WTC11 (cell line): ENCODE results near the gene MICAL3. TPM values are rescaled to one million over a fixed set of nuclear protein-coding genes. Genes with fewer than 3 reads are reported as not detected.

ENCODE experiments used
- ATAC-seq: fragments of 200-7000 bp; cut with Tn5 transposase; 2 replicates; pipeline ENCODE4 v1.10.0; 2021; ENCODE audit warnings: mild to moderate bottlenecking, moderate library complexity
- CTCF ChIA-PET: fragments of 300-600 bp; sonication (Branson Sonifier 250); formaldehyde crosslinking; loops from one replicate; lab custom pipeline; 2021; ENCODE audit warnings: antibody characterized with exemption; lab: Charles Lee
- POLR2A ChIA-PET: fragments of 350-600 bp; sonication (Branson Sonifier 250); formaldehyde crosslinking; loops from one replicate; lab custom pipeline; 2021; ENCODE audit warnings: antibody characterized with exemption; lab: Charles Lee
- DNase-seq: peaks from one replicate; pipeline ENCODE4 v3.0.0; 2021; ENCODE audit warnings: low spot score
- H3K27ac Mint-ChIP-seq: 2 replicates; pipeline ENCODE4 v1.8.0; 2021; ENCODE audit warnings: mixed read lengths
- H3K27me3 Mint-ChIP-seq: 2 replicates; pipeline ENCODE4 v1.8.0; 2021; ENCODE audit warnings: low read depth, mild to moderate bottlenecking, moderate library complexity, mixed read lengths
- H3K36me3 Mint-ChIP-seq: 2 replicates; pipeline ENCODE4 v1.8.0; 2021; ENCODE audit warnings: mixed read lengths
- H3K4me1 Mint-ChIP-seq: 2 replicates; pipeline ENCODE4 v1.8.0; 2022; ENCODE audit warnings: mixed read lengths
- H3K4me3 Mint-ChIP-seq: 2 replicates; pipeline ENCODE4 v1.8.0; 2021; ENCODE audit warnings: mild to moderate bottlenecking, moderate library complexity, mixed read lengths
- H3K9me3 Mint-ChIP-seq: 2 replicates; pipeline ENCODE4 v1.8.0; 2021; ENCODE audit warnings: mixed read lengths
- ATF6 ChIP-seq: sonication (generic); formaldehyde crosslinking; IDR thresholded peaks from 2 replicates; pipeline ENCODE4 v1.8.1; 2023; ENCODE audit warnings: mild to moderate bottlenecking, missing genetic modification reagents
- CBFB ChIP-seq: sonication (generic); formaldehyde crosslinking; IDR thresholded peaks from 2 replicates; pipeline ENCODE4 v1.8.1; 2022; ENCODE audit warnings: mild to moderate bottlenecking, low read depth, missing genetic modification reagents
- IRF2 ChIP-seq: sonication (generic); formaldehyde crosslinking; IDR thresholded peaks from 2 replicates; pipeline ENCODE4 v1.8.0; 2022; ENCODE audit warnings: low read depth, missing genetic modification reagents, borderline replicate concordance
- JUN ChIP-seq: sonication (generic); formaldehyde crosslinking; IDR thresholded peaks from 2 replicates; pipeline ENCODE4 v1.8.0; 2023; ENCODE audit warnings: mild to moderate bottlenecking, missing genetic modification reagents
- NFYB ChIP-seq: sonication (generic); formaldehyde crosslinking; conservative IDR thresholded peaks from 2 replicates; pipeline ENCODE4 v1.8.0; 2022; ENCODE audit warnings: low read depth, missing genetic modification reagents
- NR2C2 ChIP-seq: sonication (generic); formaldehyde crosslinking; IDR thresholded peaks from 2 replicates; pipeline ENCODE4 v1.8.0; 2022; ENCODE audit warnings: mild to moderate bottlenecking, missing genetic modification reagents
- PRRX2 ChIP-seq: fragments of 250-450 bp; sonication (Bioruptor Pico); IDR thresholded peaks from 2 replicates; pipeline ENCODE4 v1.8.0; 2021; ENCODE audit warnings: mild to moderate bottlenecking
- TEAD4 ChIP-seq: sonication (generic); formaldehyde crosslinking; IDR thresholded peaks from 2 replicates; pipeline ENCODE4 v1.8.0; 2022; ENCODE audit warnings: mild to moderate bottlenecking, missing genetic modification reagents
- TP53 ChIP-seq: sonication (generic); formaldehyde crosslinking; IDR thresholded peaks from 2 replicates; pipeline ENCODE4 v1.8.1; 2023; ENCODE audit warnings: mild to moderate bottlenecking, missing genetic modification reagents
- ZBTB21 ChIP-seq: sonication (generic); formaldehyde crosslinking; IDR thresholded peaks from 2 replicates; pipeline ENCODE4 v1.8.1; 2023; ENCODE audit warnings: mild to moderate bottlenecking, missing genetic modification reagents, borderline replicate concordance
- ZNF263 ChIP-seq: sonication (generic); formaldehyde crosslinking; IDR thresholded peaks from 2 replicates; pipeline ENCODE4 v1.8.1; 2022; ENCODE audit warnings: low read depth, mild to moderate bottlenecking, moderate library complexity, missing genetic modification reagents
- ZNF281 ChIP-seq: sonication (generic); formaldehyde crosslinking; IDR thresholded peaks from 2 replicates; pipeline ENCODE4 v1.8.0; 2023; ENCODE audit warnings: mild to moderate bottlenecking, missing genetic modification reagents
- ZNF317 ChIP-seq: sonication (generic); formaldehyde crosslinking; IDR thresholded peaks from 2 replicates; pipeline ENCODE4 v1.8.1; 2023; ENCODE audit warnings: low read depth, mild to moderate bottlenecking, moderate library complexity, missing genetic modification reagents, borderline replicate concordance
- ZNF423 ChIP-seq: fragments of 250-450 bp; sonication (Bioruptor Pico); IDR thresholded peaks from 2 replicates; pipeline ENCODE4 v2.1.2; 2022; ENCODE audit warnings: mild to moderate bottlenecking, moderate library complexity
- ZNF512 ChIP-seq: sonication (generic); formaldehyde crosslinking; IDR thresholded peaks from 2 replicates; pipeline ENCODE4 v1.8.1; 2022; ENCODE audit warnings: missing genetic modification reagents, borderline replicate concordance
- ZSCAN18 ChIP-seq: fragments of 250-450 bp; sonication (Bioruptor Pico); IDR thresholded peaks from 2 replicates; pipeline ENCODE4 v2.1.2; 2022; ENCODE audit warnings: mild to moderate bottlenecking, moderate library complexity
- total RNA-seq: library from RNA; stranded (reverse); gene quantifications from 3 replicates; pipeline ENCODE4 v1.2.3, GENCODE V29; 2021
- TF ChIP-seq, protein P1 (sequence below): sonication (generic); formaldehyde crosslinking; IDR thresholded peaks from 2 replicates; pipeline ENCODE4 v1.8.1; 2022; ENCODE audit warnings: mild to moderate bottlenecking, moderate library complexity, missing genetic modification reagents
- TF ChIP-seq, protein P2 (sequence below): fragments of 250-450 bp; sonication (Bioruptor Pico); IDR thresholded peaks from 2 replicates; pipeline ENCODE4 v1.9.0; 2021; ENCODE audit warnings: mild to moderate bottlenecking
- TF ChIP-seq, protein P3 (sequence below): sonication (generic); formaldehyde crosslinking; IDR thresholded peaks from 2 replicates; pipeline ENCODE4 v1.8.1; 2023; ENCODE audit warnings: mild to moderate bottlenecking, missing genetic modification reagents, borderline replicate concordance

Gene MICAL3
- total RNA-seq, 1 experiment from 2014 or later: 41.2 TPM

GRCh38 chr22:18067121-18067520, 42.8 kb upstream of the MICAL3 start:
- no peaks in the 10 kb centered on the region for H3K36me3 Mint-ChIP-seq
- H3K27me3 Mint-ChIP-seq: peaks cover 3% of the 10 kb centered on the region
- no peak overlapping the region for H3K27ac Mint-ChIP-seq
- H3K4me1 Mint-ChIP-seq: no peaks in the 10 kb centered on the region
- POLR2A ChIA-PET: no interaction called here
- TF ChIP-seq JUN (CRISPR knock-in tag): no peak
- no peak for TF ChIP-seq ZBTB21 (CRISPR knock-in tag)
- TF ChIP-seq ZNF263: no peak
- no peak for TF ChIP-seq ZSCAN18
- TF ChIP-seq ZNF281 (CRISPR knock-in tag): no peak
- TF ChIP-seq NFYB (CRISPR knock-in tag): no peak
- TF ChIP-seq, protein P1, sequence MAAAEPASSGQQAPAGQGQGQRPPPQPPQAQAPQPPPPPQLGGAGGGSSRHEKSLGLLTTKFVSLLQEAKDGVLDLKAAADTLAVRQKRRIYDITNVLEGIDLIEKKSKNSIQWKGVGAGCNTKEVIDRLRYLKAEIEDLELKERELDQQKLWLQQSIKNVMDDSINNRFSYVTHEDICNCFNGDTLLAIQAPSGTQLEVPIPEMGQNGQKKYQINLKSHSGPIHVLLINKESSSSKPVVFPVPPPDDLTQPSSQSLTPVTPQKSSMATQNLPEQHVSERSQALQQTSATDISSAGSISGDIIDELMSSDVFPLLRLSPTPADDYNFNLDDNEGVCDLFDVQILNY (CRISPR knock-in tag): no peak
- TF ChIP-seq ZNF423 (CRISPR knock-in tag): no peak
- TF ChIP-seq PRRX2 (CRISPR knock-in tag): no peak
- no peak for TF ChIP-seq ZNF512 (CRISPR knock-in tag)
- TF ChIP-seq CBFB (CRISPR knock-in tag): no peak
- TF ChIP-seq, protein P2, sequence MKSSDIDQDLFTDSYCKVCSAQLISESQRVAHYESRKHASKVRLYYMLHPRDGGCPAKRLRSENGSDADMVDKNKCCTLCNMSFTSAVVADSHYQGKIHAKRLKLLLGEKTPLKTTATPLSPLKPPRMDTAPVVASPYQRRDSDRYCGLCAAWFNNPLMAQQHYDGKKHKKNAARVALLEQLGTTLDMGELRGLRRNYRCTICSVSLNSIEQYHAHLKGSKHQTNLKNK (CRISPR knock-in tag): no peak
- TF ChIP-seq ZNF317: no peak
- no peak for TF ChIP-seq NR2C2
- no peak for TF ChIP-seq TEAD4 (CRISPR knock-in tag)
- TF ChIP-seq, all 79 proteins: peak for 0
- no peak overlapping the region for H3K4me3 Mint-ChIP-seq
- DNase-seq: no peak
- ATAC-seq: no peak
- CTCF ChIA-PET: no interaction called here
- no peaks in the 10 kb centered on the region for H3K9me3 Mint-ChIP-seq

DNA sequence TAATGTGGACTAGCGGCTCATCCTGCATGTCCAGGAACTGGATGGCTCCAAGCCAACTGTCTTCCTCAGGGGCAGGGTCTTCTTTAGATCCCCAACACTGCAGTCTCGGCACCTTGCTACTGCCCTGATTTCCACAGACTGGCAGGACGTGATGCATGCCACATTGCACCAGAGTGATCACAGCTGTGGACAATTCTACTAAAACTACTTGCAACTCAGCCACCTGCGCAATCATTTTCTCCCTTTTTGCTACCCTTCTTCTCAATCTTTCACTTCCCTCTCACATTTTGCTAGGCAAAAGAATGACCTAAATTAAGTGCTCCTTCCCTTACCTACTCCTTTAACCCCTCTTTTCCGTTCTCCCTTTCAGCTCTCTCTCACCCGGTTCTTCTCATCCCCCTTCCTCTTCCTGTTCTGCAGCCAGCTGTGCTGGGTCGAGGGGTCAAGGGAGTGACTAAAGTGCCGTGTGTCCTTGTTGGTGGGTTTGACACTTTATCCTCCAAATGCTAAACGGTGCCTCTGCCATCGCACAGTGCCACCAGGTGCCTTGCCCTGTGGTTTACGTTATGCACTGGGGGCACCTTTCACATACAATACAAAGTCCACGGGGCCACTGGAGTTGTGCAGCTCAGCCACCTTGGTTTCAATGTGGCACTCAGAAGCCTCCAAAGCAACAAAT, 42.0 kb upstream of the MICAL3 start:
- Mint-ChIP-seq H3K27ac (no peak overlapping the region; the same call in 1 of the 2 replicates), H3K4me1 (no peaks in the 10 kb centered on the region), H3K36me3 (no peaks in the 10 kb centered on the region), H3K27me3 (peaks cover 3% of the 10 kb centered on the region), H3K4me3 (no peak overlapping the region), H3K9me3 (no peaks in the 10 kb centered on the region)
- DNase-seq (no peak), ATAC-seq (no peak)
- ChIA-PET POLR2A (no interaction called here), CTCF (interaction anchor here (0.6 to 1.9 kb wide), 3 partner anchors 10 to 95 kb away, joined by 3 to 15 read pairs (median 4); partner anchors contain the start of gene USP18)
- TF ChIP-seq IRF2 (CRISPR knock-in tag) (no peak), PRRX2 (CRISPR knock-in tag) (no peak), ATF6 (CRISPR knock-in tag) (no peak), TP53 (no peak)
- TF ChIP-seq, protein P1 (CRISPR knock-in tag): no peak
- TF ChIP-seq, protein P3, sequence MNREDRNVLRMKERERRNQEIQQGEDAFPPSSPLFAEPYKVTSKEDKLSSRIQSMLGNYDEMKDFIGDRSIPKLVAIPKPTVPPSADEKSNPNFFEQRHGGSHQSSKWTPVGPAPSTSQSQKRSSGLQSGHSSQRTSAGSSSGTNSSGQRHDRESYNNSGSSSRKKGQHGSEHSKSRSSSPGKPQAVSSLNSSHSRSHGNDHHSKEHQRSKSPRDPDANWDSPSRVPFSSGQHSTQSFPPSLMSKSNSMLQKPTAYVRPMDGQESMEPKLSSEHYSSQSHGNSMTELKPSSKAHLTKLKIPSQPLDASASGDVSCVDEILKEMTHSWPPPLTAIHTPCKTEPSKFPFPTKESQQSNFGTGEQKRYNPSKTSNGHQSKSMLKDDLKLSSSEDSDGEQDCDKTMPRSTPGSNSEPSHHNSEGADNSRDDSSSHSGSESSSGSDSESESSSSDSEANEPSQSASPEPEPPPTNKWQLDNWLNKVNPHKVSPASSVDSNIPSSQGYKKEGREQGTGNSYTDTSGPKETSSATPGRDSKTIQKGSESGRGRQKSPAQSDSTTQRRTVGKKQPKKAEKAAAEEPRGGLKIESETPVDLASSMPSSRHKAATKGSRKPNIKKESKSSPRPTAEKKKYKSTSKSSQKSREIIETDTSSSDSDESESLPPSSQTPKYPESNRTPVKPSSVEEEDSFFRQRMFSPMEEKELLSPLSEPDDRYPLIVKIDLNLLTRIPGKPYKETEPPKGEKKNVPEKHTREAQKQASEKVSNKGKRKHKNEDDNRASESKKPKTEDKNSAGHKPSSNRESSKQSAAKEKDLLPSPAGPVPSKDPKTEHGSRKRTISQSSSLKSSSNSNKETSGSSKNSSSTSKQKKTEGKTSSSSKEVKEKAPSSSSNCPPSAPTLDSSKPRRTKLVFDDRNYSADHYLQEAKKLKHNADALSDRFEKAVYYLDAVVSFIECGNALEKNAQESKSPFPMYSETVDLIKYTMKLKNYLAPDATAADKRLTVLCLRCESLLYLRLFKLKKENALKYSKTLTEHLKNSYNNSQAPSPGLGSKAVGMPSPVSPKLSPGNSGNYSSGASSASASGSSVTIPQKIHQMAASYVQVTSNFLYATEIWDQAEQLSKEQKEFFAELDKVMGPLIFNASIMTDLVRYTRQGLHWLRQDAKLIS (CRISPR knock-in tag): no peak
